GM23338 (cell line): ENCODE data around the gene GLOD5. TPM values are rescaled to one million over a fixed set of nuclear protein-coding genes. Genes with fewer than 3 reads are reported as not detected.

ENCODE experiments used
- ATAC-seq: fragments of 200-7000 bp; cut with Tn5 transposase; 3 replicates; pipeline ENCODE4 v1.9.1; 2020
- DNase-seq: peaks from one replicate; pipeline ENCODE4 v3.0.0-alpha.2; 2015; ENCODE audit warnings: low spot score
- H2AFZ ChIP-seq: fragments of 200-600 bp; sonication (generic); 2 replicates; pipeline ENCODE4 v1.8.0; 2016; ENCODE audit warnings: antibody characterized with exemption, mild to moderate bottlenecking, moderate library complexity
- H3F3A ChIP-seq: fragments of 200-600 bp; sonication (generic); replicated peaks from 2 replicates; pipeline ENCODE4 v1.8.0; 2017; ENCODE audit warnings: antibody characterized with exemption, mixed run types, low read depth
- H3K27ac ChIP-seq: fragments of 200-600 bp; sonication (generic); 2 replicates; pipeline ENCODE4 v1.6.1; 2016; ENCODE audit warnings: low read depth
- H3K27me3 ChIP-seq: fragments of 200-600 bp; sonication (generic); 2 replicates; pipeline ENCODE4 v1.8.0; 2016; ENCODE audit warnings: mild to moderate bottlenecking, mixed run types, moderate library complexity; ENCODE audit not compliant: insufficient read depth
- H3K36me3 ChIP-seq: fragments of 200-600 bp; sonication (generic); 2 replicates; pipeline ENCODE4 v1.8.0; 2016; ENCODE audit warnings: mild to moderate bottlenecking; ENCODE audit not compliant: insufficient read depth
- H3K4me1 ChIP-seq: fragments of 200-600 bp; sonication (generic); 2 replicates; pipeline ENCODE4 v1.8.0; 2016; ENCODE audit warnings: mild to moderate bottlenecking, moderate library complexity; ENCODE audit not compliant: insufficient read depth
- H3K4me2 ChIP-seq: fragments of 200-600 bp; sonication (generic); 2 replicates; pipeline ENCODE4 v1.7.1; 2017; ENCODE audit warnings: mixed run types
- H3K4me3 ChIP-seq: fragments of 200-600 bp; sonication (generic); 2 replicates; pipeline ENCODE4 v1.6.1; 2016; ENCODE audit warnings: mixed run types
- H3K79me2 ChIP-seq: fragments of 200-600 bp; sonication (generic); replicated peaks from 2 replicates; pipeline ENCODE4 v1.8.0; 2017; ENCODE audit warnings: mild to moderate bottlenecking; ENCODE audit not compliant: insufficient read depth
- H3K9me2 ChIP-seq: fragments of 200-600 bp; sonication (generic); 2 replicates; pipeline ENCODE4 v1.8.0; 2017; ENCODE audit not compliant: insufficient read depth
- H4K20me1 ChIP-seq: fragments of 200-600 bp; sonication (generic); replicated peaks from 2 replicates; pipeline ENCODE4 v1.8.0; 2017; ENCODE audit warnings: mild to moderate bottlenecking; ENCODE audit not compliant: insufficient read depth
- H3K27ac Mint-ChIP-seq: 2 replicates; pipeline ENCODE4 v1.8.0; 2020; ENCODE audit warnings: inconsistent platforms, mild to moderate bottlenecking, moderate library complexity, mixed read lengths
- H3K27me3 Mint-ChIP-seq: 3 replicates; pipeline ENCODE4 v1.8.0; 2022; ENCODE audit warnings: low read depth, mild to moderate bottlenecking, moderate library complexity, mixed read lengths, inconsistent platforms; ENCODE audit not compliant: insufficient read depth, poor library complexity
- H3K36me3 Mint-ChIP-seq: 3 replicates; pipeline ENCODE4 v1.8.0; 2021; ENCODE audit warnings: low read depth, mild to moderate bottlenecking, inconsistent platforms, moderate library complexity, mixed read lengths
- H3K4me1 Mint-ChIP-seq: 3 replicates; pipeline ENCODE4 v1.8.0; 2020; ENCODE audit warnings: mild to moderate bottlenecking, inconsistent platforms, mixed read lengths
- H3K4me3 Mint-ChIP-seq: 3 replicates; pipeline ENCODE4 v1.8.0; 2021; ENCODE audit warnings: moderate library complexity, mild to moderate bottlenecking, inconsistent platforms, mixed read lengths
- H3K9me3 Mint-ChIP-seq: 3 replicates; pipeline ENCODE4 v1.8.0; 2020; ENCODE audit warnings: moderate library complexity, mild to moderate bottlenecking, inconsistent platforms, mixed read lengths
- ETS1 ChIP-seq: IDR thresholded peaks from 2 replicates; pipeline ENCODE4 v1.6.1; 2016; ENCODE audit warnings: antibody characterized with exemption
- EZH2phosphoT487 ChIP-seq: fragments of 200-600 bp; sonication (generic); IDR thresholded peaks from one replicate; pipeline ENCODE4 v1.8.1; 2018; ENCODE audit warnings: antibody characterized with exemption; ENCODE audit not compliant: unreplicated experiment
- JUNB ChIP-seq: IDR thresholded peaks from one replicate; pipeline ENCODE4 v1.6.1; 2016; ENCODE audit warnings: antibody characterized with exemption; ENCODE audit not compliant: unreplicated experiment
- NANOG ChIP-seq: IDR thresholded peaks from 2 replicates; pipeline ENCODE4 v1.6.1; 2016; ENCODE audit warnings: antibody characterized with exemption, borderline replicate concordance
- REST ChIP-seq: IDR thresholded peaks from one replicate; pipeline ENCODE4 v1.6.1; 2018; ENCODE audit warnings: antibody characterized with exemption; ENCODE audit not compliant: unreplicated experiment
- STAT1 ChIP-seq: IDR thresholded peaks from one replicate; pipeline ENCODE4 v1.6.1; 2016; ENCODE audit warnings: antibody characterized with exemption; ENCODE audit not compliant: unreplicated experiment
- ZNF114 ChIP-seq: fragments of 250-450 bp; sonication (Bioruptor Pico); IDR thresholded peaks from 2 replicates; pipeline ENCODE4 v1.5.0; 2020; ENCODE audit warnings: mild to moderate bottlenecking, moderate library complexity
- ZNF331 ChIP-seq: fragments of 250-450 bp; sonication (Bioruptor Pico); IDR thresholded peaks from 2 replicates; pipeline ENCODE4 v1.5.0; 2020; ENCODE audit warnings: low read depth, mild to moderate bottlenecking, moderate library complexity
- ZNF462 ChIP-seq: fragments of 250-450 bp; sonication (Bioruptor Pico); IDR thresholded peaks from 2 replicates; pipeline ENCODE4 v1.5.0; 2020; ENCODE audit warnings: mild to moderate bottlenecking, moderate library complexity
- polyA plus RNA-seq: library from polyadenylated mRNA; unstranded; fragments of >200 nt; fragmentation: Nextera tagmentation; extraction: Ambion mirVana; gene quantifications from 2 replicates; pipeline ENCODE4 v1.2.1, GENCODE V29; 2016
- total RNA-seq: library from RNA; depleted of rRNA; stranded (reverse); fragments of >200 nt; shearing (Covaris generic); gene quantifications from 2 replicates; pipeline ENCODE4 v1.2.3, GENCODE V29; 2014

Gene GLOD5
- total and polyA plus RNA-seq, 2 experiments from 2014 or later: not detected

GRCh38 chrX:48749182-48749581, 12.4 kb upstream of the GLOD5 start (continued):
- TF ChIP-seq EZH2phosphoT487 (no peak), REST (no peak), ZNF331 (CRISPR knock-in tag) (no peak), ETS1 (no peak), NANOG (no peak), ZNF114 (no peak), STAT1 (no peak), JUNB (no peak)

GRCh38 chrX:48751343-48751742, 10.2 kb upstream of the GLOD5 start:
- no peaks in the 10 kb centered on the region for H3K4me1 ChIP-seq
- H2AFZ ChIP-seq: no peak overlapping the region
- H3K27me3 ChIP-seq: no peaks in the 10 kb centered on the region
- H3K27ac Mint-ChIP-seq: no peak overlapping the region
- H3K27me3 Mint-ChIP-seq: peaks cover 3% of the 10 kb centered on the region
- H3K9me2 ChIP-seq: no peaks in the 10 kb centered on the region
- no peaks in the 10 kb centered on the region for H3F3A ChIP-seq
- no peak overlapping the region for H3K27ac ChIP-seq
- no peak for DNase-seq
- no peak overlapping the region for H3K4me3 Mint-ChIP-seq
- no peaks in the 10 kb centered on the region for H3K36me3 ChIP-seq
- H3K4me3 ChIP-seq: no peak overlapping the region
- no peaks in the 10 kb centered on the region for H3K79me2 ChIP-seq
- H4K20me1 ChIP-seq: no peaks in the 10 kb centered on the region
- ATAC-seq: no peak
- no peaks in the 10 kb centered on the region for H3K9me3 Mint-ChIP-seq
- H3K4me2 ChIP-seq: no peak overlapping the region
- no peaks in the 10 kb centered on the region for H3K4me1 Mint-ChIP-seq
- no peaks in the 10 kb centered on the region for H3K36me3 Mint-ChIP-seq
- TF ChIP-seq ZNF462 (CRISPR knock-in tag) (no peak), STAT1 (no peak), REST (no peak)
